ENCODE data around the gene CLDND2.

CLDND2 gene

GRCh38 chr19:51320280-51320657 lies 48.5 kb downstream of the CLDND2 start:
- DNase-seq (ENCODE audit: low read depth) = no peak
- no peak for TF ChIP-seq CTCF (conservative IDR thresholded peaks at IDR 0.05; ENCODE audit: low read depth, low read length)
- H3K4me3 ChIP-seq (ENCODE audit: low read length) = no peak overlapping the region

DNA sequence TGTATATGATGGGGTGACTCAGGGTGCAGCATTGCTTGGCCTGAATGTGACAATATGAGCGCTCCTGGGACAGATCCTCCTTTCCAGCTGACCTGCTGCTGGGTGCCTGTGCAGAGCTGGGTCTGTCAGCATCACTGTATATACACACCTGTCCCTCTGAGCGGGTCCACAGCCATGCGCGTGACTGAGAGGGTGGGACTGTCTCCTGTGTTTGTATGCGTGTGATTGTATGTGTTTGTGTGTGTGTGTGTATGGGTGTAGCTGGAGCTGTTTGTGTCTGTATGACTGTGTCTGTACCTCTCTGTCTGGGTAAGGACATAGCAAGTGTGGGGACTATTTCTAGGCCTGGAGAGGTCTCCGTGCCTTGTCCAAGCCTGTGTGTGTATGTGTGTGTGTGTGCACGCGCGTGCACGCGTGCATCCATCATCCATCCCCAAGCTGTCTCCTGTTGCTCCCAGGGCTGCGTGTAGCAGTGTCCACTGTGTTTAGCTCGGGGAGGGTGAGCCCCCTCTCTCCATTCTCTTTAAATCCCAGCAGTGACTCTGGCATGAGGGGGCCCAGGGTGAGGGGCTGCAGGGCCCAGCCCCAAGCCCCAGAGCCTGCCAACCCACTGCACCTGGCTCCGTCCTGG lies 49.0 kb downstream of the CLDND2 start:
- no peak for DNase-seq (ENCODE audit: low read depth)
- TF ChIP-seq CTCF (conservative IDR thresholded peaks at IDR 0.05; ENCODE audit: low read depth, low read length) = no peak
- no peak overlapping the region for H3K4me3 ChIP-seq (ENCODE audit: low read length)

DNA sequence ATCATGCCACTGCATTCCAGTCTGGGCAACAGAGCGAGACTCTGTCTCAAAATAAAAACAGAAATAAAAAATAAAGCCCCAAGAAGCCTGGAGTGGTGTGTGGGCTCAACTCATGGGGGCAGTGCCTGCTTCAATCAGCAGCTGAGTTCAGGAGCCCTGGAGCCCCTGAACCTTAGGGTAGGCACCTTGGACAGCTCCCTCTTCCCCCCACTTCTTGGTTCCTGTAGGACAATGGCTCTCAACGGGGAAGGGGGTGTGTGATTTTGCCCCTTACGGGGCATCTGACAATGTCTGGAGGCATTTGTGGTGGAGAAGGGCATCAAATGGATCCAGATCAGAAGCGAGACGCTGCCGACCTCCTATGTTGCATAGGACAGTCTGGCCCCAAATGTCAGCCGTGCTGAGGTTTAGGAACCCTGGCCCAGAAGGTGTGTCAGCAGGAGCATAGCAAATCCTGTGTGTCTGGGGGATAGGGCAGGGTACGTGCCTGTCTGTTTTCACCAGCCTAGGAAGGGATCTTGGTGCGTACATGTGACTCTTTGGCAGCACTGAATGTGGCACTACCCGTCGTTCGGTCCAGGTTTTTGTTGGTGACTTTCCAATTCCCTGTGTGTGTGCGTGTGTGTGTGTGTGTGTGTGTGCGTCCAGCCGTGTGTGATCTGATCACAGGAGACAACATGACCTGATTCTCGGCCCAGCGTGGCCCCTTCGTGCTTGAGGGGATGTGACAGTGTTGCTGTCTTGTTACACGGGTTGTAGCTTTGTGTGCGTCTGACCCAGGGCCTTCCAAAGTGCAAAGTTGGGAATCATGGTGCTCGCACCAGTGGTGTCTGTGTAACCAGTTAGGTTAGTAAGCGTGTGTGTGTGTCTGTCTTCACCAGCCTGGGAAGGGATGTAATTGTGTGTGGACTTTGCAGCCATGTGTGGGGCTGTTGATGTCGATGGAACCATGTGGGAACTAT lies 49.8 kb downstream of the CLDND2 start:
- no peak overlapping the region for H3K4me3 ChIP-seq (ENCODE audit: low read length)
- no peak for TF ChIP-seq CTCF (conservative IDR thresholded peaks at IDR 0.05; ENCODE audit: low read depth, low read length)
- no peak for DNase-seq (ENCODE audit: low read depth)

DNA sequence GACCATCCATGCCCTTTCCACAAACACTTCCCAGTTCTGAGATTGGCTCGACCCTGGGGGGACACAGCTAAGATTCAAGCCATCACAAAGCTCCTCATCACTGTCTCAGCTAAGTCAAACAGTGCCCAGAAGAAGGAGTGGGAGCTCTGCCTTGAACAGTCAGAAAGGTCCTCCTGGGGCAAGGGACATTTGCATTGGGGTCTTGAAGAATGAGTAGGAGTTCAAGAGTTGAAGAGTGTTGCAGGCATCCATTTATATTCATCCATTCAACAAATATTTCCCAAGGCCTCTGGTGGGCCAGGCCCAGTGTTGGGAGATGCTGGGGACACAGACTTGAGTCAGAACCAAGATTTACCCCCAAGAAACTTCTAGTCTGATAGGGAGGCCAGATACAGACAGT lies 50.8 kb downstream of the CLDND2 start:
- TF ChIP-seq CTCF (conservative IDR thresholded peaks at IDR 0.05; ENCODE audit: low read depth, low read length) = no peak
- DNase-seq (ENCODE audit: low read depth) = no peak

DNA sequence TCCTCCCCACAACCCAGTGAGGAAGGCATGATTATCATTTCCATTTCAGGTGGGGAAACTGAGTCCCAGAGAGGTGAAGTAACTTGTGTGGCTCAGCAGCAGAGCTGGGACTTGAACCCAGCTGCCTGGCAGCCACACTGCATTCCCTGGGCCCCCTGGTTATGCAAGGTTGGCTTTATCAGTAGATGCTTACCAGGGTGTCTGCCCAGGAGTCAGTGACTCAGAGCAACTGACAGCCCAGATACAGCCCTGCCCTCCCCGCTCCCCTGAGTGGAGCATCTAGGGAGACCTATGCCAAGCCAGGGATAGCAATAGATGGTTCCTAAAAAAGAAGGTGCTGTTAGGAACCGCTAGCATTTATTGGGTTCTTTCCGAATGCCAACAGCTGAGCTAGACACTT lies 51.4 kb downstream of the CLDND2 start:
- no peak overlapping the region for H3K4me3 ChIP-seq (ENCODE audit: low read length)
- no peak for DNase-seq (ENCODE audit: low read depth)
- TF ChIP-seq CTCF (conservative IDR thresholded peaks at IDR 0.05; ENCODE audit: low read depth, low read length) = no peak

More for the DNA sequence above, 50.8 kb downstream of the CLDND2 start:
- no peak overlapping the region for H3K4me3 ChIP-seq (ENCODE audit: low read length)
